ENCODE measurements around the gene METAP1. TPM values are rescaled to one million over a fixed set of nuclear protein-coding genes. Genes with fewer than 3 reads are reported as not detected.

Gene METAP1
- total and polyA plus RNA-seq, 7 donors, result 17.1 to 36.9 (median 26.4) TPM

DNA sequence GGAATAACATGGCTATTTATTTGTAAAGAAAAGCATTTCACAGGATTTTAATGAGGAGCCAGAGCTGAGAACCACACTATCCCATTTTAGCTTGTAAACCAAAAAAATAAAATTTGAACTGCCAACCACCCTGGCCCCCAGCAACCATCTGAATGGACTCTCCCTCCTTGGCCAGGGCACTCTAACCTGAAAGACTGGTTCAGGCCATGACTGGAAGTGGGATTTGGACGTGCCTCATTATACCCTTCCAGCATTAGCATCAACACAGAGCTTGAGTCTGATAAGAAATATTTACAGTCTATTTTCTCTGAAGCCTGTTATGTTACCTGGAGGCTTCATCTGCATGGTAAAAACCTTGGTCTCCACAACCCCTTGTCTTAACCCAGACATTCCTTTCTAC, 30.0 kb downstream of the METAP1 start:
- no peak overlapping the region for H3K27ac ChIP-seq

DNA sequence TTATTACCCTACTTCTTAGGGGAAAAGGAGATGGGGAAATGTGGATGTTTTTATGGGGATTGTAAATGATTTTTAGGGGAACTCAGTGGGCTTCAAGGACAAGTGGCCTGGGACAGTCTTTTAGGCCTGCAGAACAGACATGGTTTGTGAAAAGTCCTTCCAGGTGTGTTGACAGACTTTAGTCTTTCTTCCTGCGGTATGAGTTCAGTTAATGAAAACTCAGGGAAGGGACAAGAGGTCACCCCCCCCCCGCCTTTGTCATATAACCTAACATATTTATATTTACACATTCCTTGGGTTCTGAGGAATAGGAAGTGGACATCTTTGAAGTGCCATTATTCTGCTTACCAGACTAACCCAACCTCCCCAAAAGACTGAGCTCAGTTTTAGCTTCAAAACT, 31.8 kb downstream of the METAP1 start:
- H3K27me3 ChIP-seq (ENCODE audit: insufficient read depth in 3 of 3, low read length in 2 of 3), result no peaks in the 10 kb centered on the region
- H3K9me3 ChIP-seq, result no peaks in the 10 kb centered on the region
- WGBS, 3 donors, result 86 to 95% (median 94%) methylated on average over 2 of the region's 2 CpGs
- H3K36me3 ChIP-seq (ENCODE audit: insufficient read depth in 1 of 2, low read depth in 1 of 2), result no peaks in the 10 kb centered on the region
- TF ChIP-seq, protein P1, sequence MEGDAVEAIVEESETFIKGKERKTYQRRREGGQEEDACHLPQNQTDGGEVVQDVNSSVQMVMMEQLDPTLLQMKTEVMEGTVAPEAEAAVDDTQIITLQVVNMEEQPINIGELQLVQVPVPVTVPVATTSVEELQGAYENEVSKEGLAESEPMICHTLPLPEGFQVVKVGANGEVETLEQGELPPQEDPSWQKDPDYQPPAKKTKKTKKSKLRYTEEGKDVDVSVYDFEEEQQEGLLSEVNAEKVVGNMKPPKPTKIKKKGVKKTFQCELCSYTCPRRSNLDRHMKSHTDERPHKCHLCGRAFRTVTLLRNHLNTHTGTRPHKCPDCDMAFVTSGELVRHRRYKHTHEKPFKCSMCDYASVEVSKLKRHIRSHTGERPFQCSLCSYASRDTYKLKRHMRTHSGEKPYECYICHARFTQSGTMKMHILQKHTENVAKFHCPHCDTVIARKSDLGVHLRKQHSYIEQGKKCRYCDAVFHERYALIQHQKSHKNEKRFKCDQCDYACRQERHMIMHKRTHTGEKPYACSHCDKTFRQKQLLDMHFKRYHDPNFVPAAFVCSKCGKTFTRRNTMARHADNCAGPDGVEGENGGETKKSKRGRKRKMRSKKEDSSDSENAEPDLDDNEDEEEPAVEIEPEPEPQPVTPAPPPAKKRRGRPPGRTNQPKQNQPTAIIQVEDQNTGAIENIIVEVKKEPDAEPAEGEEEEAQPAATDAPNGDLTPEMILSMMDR (IDR thresholded peaks at IDR 0.05), result no peak
- H3K27ac ChIP-seq, result no peak overlapping the region
- H3K4me1 ChIP-seq, result peaks cover 11% of the 10 kb centered on the region
- DNase-seq, result no peak
- no peak for ATAC-seq
- no peak overlapping the region for H3K4me3 ChIP-seq
- intact Hi-C loops (cut with DNase I), result no loop called here

More for the DNA sequence above, 30.0 kb downstream of the METAP1 start:
- H3K36me3 ChIP-seq (ENCODE audit: insufficient read depth in 1 of 2, low read depth in 1 of 2), result peaks cover 0 to 2% of the 10 kb centered on the region in 2 donors
- H3K4me1 ChIP-seq, result peaks cover 11% of the 10 kb centered on the region
- H3K9me3 ChIP-seq, result peaks cover 9% of the 10 kb centered on the region
- intact Hi-C loops (cut with DNase I), result no loop called here
- ATAC-seq, result no peak
- 74 to 91% (median 88%) methylated on average over 1 of the region's 1 CpG for WGBS, 3 donors
- no peak for DNase-seq
- H3K27me3 ChIP-seq (ENCODE audit: insufficient read depth in 3 of 3, low read length in 2 of 3), result no peaks in the 10 kb centered on the region
- H3K4me3 ChIP-seq, result no peak overlapping the region
- TF ChIP-seq, protein P1 (IDR thresholded peaks at IDR 0.05), result no peak

DNA sequence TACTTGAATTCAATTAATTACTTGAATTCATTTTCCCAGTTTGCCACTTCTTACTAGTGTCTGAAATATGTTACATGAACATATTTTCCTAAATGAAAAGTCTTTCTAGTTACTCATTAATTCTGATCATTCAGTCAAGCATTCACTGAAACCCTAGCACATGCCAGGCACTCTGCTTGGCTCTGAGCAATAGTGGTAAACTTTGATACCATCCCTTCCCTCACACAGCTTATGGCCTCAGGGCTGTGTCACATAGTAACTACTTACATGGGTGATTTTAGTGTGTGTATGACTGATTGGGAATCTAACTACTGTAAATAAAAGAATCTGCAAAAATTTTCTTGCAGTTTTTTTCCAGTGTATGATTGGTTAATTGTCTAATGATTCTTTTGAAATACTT, 32.7 kb downstream of the METAP1 start:
- TF ChIP-seq, protein P1 (IDR thresholded peaks at IDR 0.05), result no peak
- DNase-seq (no peak), ATAC-seq (no peak)
- no peaks in the 10 kb centered on the region for H3K27me3 ChIP-seq (ENCODE audit: insufficient read depth in 3 of 3, low read length in 2 of 3)
- intact Hi-C loops (cut with DNase I), result no loop called here
- no peak overlapping the region for H3K27ac ChIP-seq
- no peak overlapping the region for H3K4me3 ChIP-seq
- peaks cover 11% of the 10 kb centered on the region for H3K4me1 ChIP-seq
- no peaks in the 10 kb centered on the region for H3K9me3 ChIP-seq
- no peaks in the 10 kb centered on the region for H3K36me3 ChIP-seq (ENCODE audit: insufficient read depth in 1 of 2, low read depth in 1 of 2)

DNA sequence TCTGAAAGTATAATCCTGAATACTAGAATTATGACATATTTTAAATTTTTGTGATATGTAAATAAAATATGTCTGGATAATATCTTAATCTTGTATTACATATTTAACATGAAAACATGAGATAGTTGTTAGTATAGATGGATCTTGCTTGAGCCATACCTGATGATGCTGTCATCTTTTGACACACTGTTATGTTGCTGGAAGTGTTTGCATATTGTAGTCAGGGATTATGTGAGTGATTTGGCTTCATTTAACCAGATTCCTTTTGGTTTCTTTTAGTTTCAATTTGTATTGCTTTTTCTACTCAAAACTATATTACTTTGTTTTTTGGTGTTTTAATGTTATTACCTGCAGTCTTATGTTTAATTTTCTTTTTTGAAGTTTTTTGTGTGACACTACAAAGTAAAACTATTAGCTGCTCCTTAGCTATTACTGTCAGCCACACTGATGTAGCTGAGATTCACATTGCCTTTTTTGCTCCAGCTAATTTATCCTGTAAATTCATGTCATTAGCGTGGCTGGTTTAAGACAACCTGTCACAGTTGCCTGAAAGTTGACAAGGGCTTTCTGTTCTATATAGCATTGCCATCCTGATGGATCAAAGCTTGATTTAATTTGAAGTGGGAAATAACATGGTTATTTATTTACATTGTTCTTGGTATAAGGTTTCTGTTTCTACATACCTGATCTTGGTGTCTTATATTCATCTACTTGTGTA, 33.7 kb downstream of the METAP1 start:
- Histone ChIP-seq H3K36me3 (ENCODE audit: insufficient read depth in 1 of 2, low read depth in 1 of 2) (no peaks in the 10 kb centered on the region), H3K4me1 (peaks cover 11% of the 10 kb centered on the region), H3K27me3 (ENCODE audit: insufficient read depth in 3 of 3, low read length in 2 of 3) (no peaks in the 10 kb centered on the region), H3K9me3 (no peaks in the 10 kb centered on the region), H3K4me3 (no peak overlapping the region), H3K27ac (no peak overlapping the region)
- intact Hi-C loops (cut with DNase I), result no loop called here
- 0 to 81% (median 63%) methylated on average over 1 of the region's 1 CpG for WGBS, 3 donors
- TF ChIP-seq, protein P1 (IDR thresholded peaks at IDR 0.05), result no peak
- ATAC-seq, result no peak
- DNase-seq, result no peak

DNA sequence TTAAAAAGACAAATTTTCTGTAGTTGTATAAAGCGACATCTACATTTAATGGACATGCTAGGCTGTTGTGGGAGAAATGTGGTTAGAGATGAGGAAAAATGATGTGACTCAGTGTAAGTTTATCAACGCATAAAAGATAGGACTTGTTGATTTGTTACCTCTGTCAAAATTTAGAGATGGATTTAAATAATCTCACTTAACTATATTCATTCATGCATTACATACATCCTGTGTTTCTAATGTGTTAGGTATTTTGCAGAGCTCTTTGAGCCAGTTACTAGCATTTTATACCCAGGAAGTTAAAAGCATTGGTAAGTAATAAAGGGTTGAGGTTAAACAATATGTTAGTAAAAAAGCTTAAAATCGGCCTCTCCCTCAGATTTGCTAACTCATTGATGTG, 34.3 kb downstream of the METAP1 start:
- Histone ChIP-seq H3K27me3 (ENCODE audit: insufficient read depth in 3 of 3, low read length in 2 of 3) (no peaks in the 10 kb centered on the region), H3K4me3 (no peak overlapping the region), H3K9me3 (no peaks in the 10 kb centered on the region), H3K27ac (no peak overlapping the region), H3K4me1 (peaks cover 6% of the 10 kb centered on the region), H3K36me3 (ENCODE audit: insufficient read depth in 1 of 2, low read depth in 1 of 2) (peaks cover 0 to 4% of the 10 kb centered on the region in 2 donors)
- DNase-seq (no peak), ATAC-seq (no peak)
- TF ChIP-seq, protein P1 (IDR thresholded peaks at IDR 0.05), result no peak
- 91 to 94% (median 94%) methylated on average over 3 of the region's 3 CpGs for WGBS, 3 donors
- intact Hi-C loops (cut with DNase I), result no loop called here
